CD4-positive, alpha-beta memory T cell (primary cell): ENCODE data around the gene BCL11A. TPM values are rescaled to one million over a fixed set of nuclear protein-coding genes. Genes with fewer than 3 reads are reported as not detected.
A peak's percentile ranks its signal among the peaks of the same experiment; 100 is the strongest.

ENCODE experiments used
- CTCF ChIA-PET: fragments of 350-600 bp; sonication (Branson Sonifier 250); formaldehyde crosslinking; loops from one replicate; lab custom pipeline; 2021; ENCODE audit warnings: inconsistent platforms; ENCODE audit not compliant: partially characterized antibody; lab: Charles Lee
- POLR2A ChIA-PET: fragments of 350-600 bp; sonication (Branson Sonifier 250); formaldehyde crosslinking; loops from one replicate; lab custom pipeline; 2021; ENCODE audit not compliant: partially characterized antibody; lab: Charles Lee
- DNase-seq, 5 donors: peaks; one replicate each; pipeline versions ENCODE4 v3.0.0 to v3.0.0-alpha.2; 2020 to 2022; ENCODE audit warnings: mixed read lengths in 1 of 5
- H3K27ac ChIP-seq: one replicate; pipeline ENCODE4 v1.7.0; 2013; ENCODE audit warnings: low read depth, low read length
- H3K27me3 ChIP-seq: 2 replicates; pipeline ENCODE4 v1.7.0; 2013; ENCODE audit warnings: mild to moderate bottlenecking, low read length, moderate library complexity; ENCODE audit not compliant: insufficient read depth
- H3K36me3 ChIP-seq: 2 replicates; pipeline ENCODE4 v1.7.0; 2013; ENCODE audit warnings: mild to moderate bottlenecking, low read length, moderate library complexity; ENCODE audit not compliant: insufficient read depth
- H3K4me1 ChIP-seq: 2 replicates; pipeline ENCODE4 v1.7.0; 2013; ENCODE audit warnings: mild to moderate bottlenecking, low read length, moderate library complexity; ENCODE audit not compliant: insufficient read depth
- H3K4me3 ChIP-seq, 2 donors: one replicate each; pipeline ENCODE4 v1.7.0; 2013; ENCODE audit warnings: low read length in 2 of 2, mild to moderate bottlenecking in 1 of 2
- H3K9me3 ChIP-seq, 2 donors: one replicate each; pipeline ENCODE4 v1.7.0; 2013; ENCODE audit warnings: low read length in 2 of 2, control low read depth in 1 of 2; ENCODE audit not compliant: control insufficient read depth in 1 of 2
- H3K27ac Mint-ChIP-seq, 7 donors: one replicate each; pipeline ENCODE4 v1.8.0; 2020 to 2021; ENCODE audit warnings: mixed read lengths in 7 of 7, mild to moderate bottlenecking in 6 of 7, inconsistent platforms in 3 of 7, moderate library complexity in 3 of 7
- H3K27me3 Mint-ChIP-seq, 2 donors: one replicate each; pipeline ENCODE4 v1.8.0; 2020 to 2021; ENCODE audit warnings: mixed read lengths in 2 of 2
- H3K36me3 Mint-ChIP-seq, 2 donors: one replicate each; pipeline ENCODE4 v1.8.0; 2020 to 2021; ENCODE audit warnings: mixed read lengths in 2 of 2, inconsistent platforms in 1 of 2, mild to moderate bottlenecking in 1 of 2
- H3K4me1 Mint-ChIP-seq, 4 donors: one replicate each; pipeline ENCODE4 v1.8.0; 2020 to 2021; ENCODE audit warnings: mixed read lengths in 4 of 4, mild to moderate bottlenecking in 1 of 4
- H3K4me3 Mint-ChIP-seq, 8 donors: one replicate each; pipeline ENCODE4 v1.8.0; 2020 to 2021; ENCODE audit warnings: mixed read lengths in 8 of 8, mild to moderate bottlenecking in 7 of 8, moderate library complexity in 6 of 8, inconsistent platforms in 3 of 8
- H3K9me3 Mint-ChIP-seq, 8 donors: one replicate each; pipeline ENCODE4 v1.8.0; 2020 to 2021; ENCODE audit warnings: mixed read lengths in 8 of 8, mild to moderate bottlenecking in 5 of 8, inconsistent platforms in 3 of 8, moderate library complexity in 1 of 8
- intact Hi-C: fragments of 100-400 bp; cut with micrococcal nuclease; formaldehyde crosslinking; loops from one replicate; pipeline ENCODE4 v1.15.1; 2023
- polyA plus RNA-seq, 2 donors: library from polyadenylated mRNA; unstranded; fragments of 300-500 nt; fragmentation: Illumina TruSeq; gene quantifications; one replicate each; pipeline ENCODE4 v1.2.3, GENCODE V29; 2021
- total RNA-seq, 2 experiments: library from RNA; stranded (reverse); gene quantifications; one replicate each; pipeline ENCODE4 v1.2.3, GENCODE V29; 2021

BCL11A gene
- total and polyA plus RNA-seq, 4 experiments from 2014 or later = 0.12 to 1.6 TPM; not detected in 2

- H3K4me1 Mint-ChIP-seq = no peaks in the 10 kb centered on the region
- Histone ChIP-seq H3K27me3 (no peaks in the 10 kb centered on the region), H3K4me3 (no peak overlapping the region), H3K36me3 (no peaks in the 10 kb centered on the region), H3K27ac (no peak overlapping the region), H3K4me1 (no peaks in the 10 kb centered on the region), H3K9me3 (no peaks in the 10 kb centered on the region)
- POLR2A ChIA-PET = no interaction called here
- peaks cover 20 to 25% of the 10 kb centered on the region in 2 donors for H3K27me3 Mint-ChIP-seq
- no peaks in the 10 kb centered on the region for H3K36me3 Mint-ChIP-seq
- H3K4me3 Mint-ChIP-seq = no peak overlapping the region
- CTCF ChIA-PET = no interaction called here
- intact Hi-C loops = no loop called here
- DNase-seq = peak in 1 of 5 donors; percentile 22
- peaks cover 0 to 3% (median 0%) of the 10 kb centered on the region in 8 donors for H3K9me3 Mint-ChIP-seq
- H3K27ac Mint-ChIP-seq = no peak overlapping the region
These were observed 26.8 kb downstream of the BCL11A start for GRCh38 chr2:60526623-60527022.

- no peak overlapping the region for H3K27ac ChIP-seq
- no peaks in the 10 kb centered on the region for H3K4me1 ChIP-seq
- Mint-ChIP-seq H3K4me1 (no peaks in the 10 kb centered on the region), H3K27ac (no peak overlapping the region), H3K27me3 (peaks cover 18 to 25% of the 10 kb centered on the region in 2 donors), H3K36me3 (no peaks in the 10 kb centered on the region), H3K4me3 (no peak overlapping the region), H3K9me3 (peaks cover 0 to 3% (median 0%) of the 10 kb centered on the region in 8 donors)
- no peak for DNase-seq
- H3K36me3 ChIP-seq = no peaks in the 10 kb centered on the region
- no peaks in the 10 kb centered on the region for H3K27me3 ChIP-seq
- no peaks in the 10 kb centered on the region for H3K9me3 ChIP-seq
- no peak overlapping the region for H3K4me3 ChIP-seq
- CTCF ChIA-PET = no interaction called here
- intact Hi-C loops = no loop called here
- POLR2A ChIA-PET = no interaction called here
These were observed 27.6 kb downstream of the BCL11A start for GRCh38 chr2:60525899-60526298.

- H3K4me1 ChIP-seq = no peaks in the 10 kb centered on the region
- H3K4me3 ChIP-seq = no peak overlapping the region
- no peaks in the 10 kb centered on the region for H3K36me3 ChIP-seq
- no peaks in the 10 kb centered on the region for H3K9me3 ChIP-seq
- ChIA-PET CTCF (no interaction called here), POLR2A (no interaction called here)
- DNase-seq = no peak
- Mint-ChIP-seq H3K4me1 (no peaks in the 10 kb centered on the region), H3K27ac (no peak overlapping the region), H3K36me3 (no peaks in the 10 kb centered on the region), H3K27me3 (peaks cover 18 to 22% of the 10 kb centered on the region in 2 donors), H3K4me3 (no peak overlapping the region), H3K9me3 (peaks cover 0 to 3% (median 0%) of the 10 kb centered on the region in 8 donors)
- intact Hi-C loops = no loop called here
- no peaks in the 10 kb centered on the region for H3K27me3 ChIP-seq
- H3K27ac ChIP-seq = no peak overlapping the region
These were observed 28.6 kb downstream of the BCL11A start for GRCh38 chr2:60524874-60525273.

GRCh38 chr2:60523963-60524362 is 29.5 kb downstream of the BCL11A start:
- ChIA-PET CTCF (no interaction called here), POLR2A (no interaction called here)
- no peaks in the 10 kb centered on the region for H3K36me3 ChIP-seq
- Mint-ChIP-seq H3K4me3 (no peak overlapping the region), H3K27me3 (peaks cover 16 to 18% of the 10 kb centered on the region in 2 donors), H3K4me1 (no peaks in the 10 kb centered on the region), H3K36me3 (no peaks in the 10 kb centered on the region), H3K27ac (no peak overlapping the region), H3K9me3 (peaks cover 0 to 1% (median 0%) of the 10 kb centered on the region in 8 donors)
- H3K9me3 ChIP-seq = no peaks in the 10 kb centered on the region
- H3K27me3 ChIP-seq = no peaks in the 10 kb centered on the region
- H3K27ac ChIP-seq = no peak overlapping the region
- H3K4me3 ChIP-seq = no peak overlapping the region
- H3K4me1 ChIP-seq = no peaks in the 10 kb centered on the region
- intact Hi-C loops = no loop called here
- DNase-seq = no peak

GRCh38 chr2:60522462-60522861 is 31.0 kb downstream of the BCL11A start:
- DNase-seq = no peak
- Mint-ChIP-seq H3K36me3 (no peaks in the 10 kb centered on the region), H3K9me3 (no peaks in the 10 kb centered on the region), H3K4me3 (no peak overlapping the region), H3K27me3 (peaks cover 8 to 9% of the 10 kb centered on the region in 2 donors), H3K4me1 (no peaks in the 10 kb centered on the region), H3K27ac (no peak overlapping the region)
- ChIA-PET CTCF (no interaction called here), POLR2A (no interaction called here)
- Histone ChIP-seq H3K36me3 (no peaks in the 10 kb centered on the region), H3K4me1 (no peaks in the 10 kb centered on the region), H3K9me3 (no peaks in the 10 kb centered on the region), H3K27ac (no peak overlapping the region), H3K4me3 (no peak overlapping the region), H3K27me3 (no peaks in the 10 kb centered on the region)
- intact Hi-C loops = no loop called here

GRCh38 chr2:60521626-60522025 is 31.8 kb downstream of the BCL11A start:
- Mint-ChIP-seq H3K4me1 (no peaks in the 10 kb centered on the region), H3K27ac (no peak overlapping the region), H3K36me3 (no peaks in the 10 kb centered on the region), H3K4me3 (no peak overlapping the region), H3K27me3 (peaks cover 4 to 5% of the 10 kb centered on the region in 2 donors), H3K9me3 (no peaks in the 10 kb centered on the region)
- H3K4me1 ChIP-seq = no peaks in the 10 kb centered on the region
- DNase-seq = no peak
- H3K36me3 ChIP-seq = no peaks in the 10 kb centered on the region
- ChIA-PET CTCF (no interaction called here), POLR2A (no interaction called here)
- intact Hi-C loops = no loop called here
- no peak overlapping the region for H3K27ac ChIP-seq
- no peaks in the 10 kb centered on the region for H3K27me3 ChIP-seq
- H3K4me3 ChIP-seq = no peak overlapping the region
- no peaks in the 10 kb centered on the region for H3K9me3 ChIP-seq

GRCh38 chr2:60520917-60521539 is 32.4 kb downstream of the BCL11A start:
- ChIA-PET POLR2A (no interaction called here), CTCF (no interaction called here)
- intact Hi-C loops = no loop called here
- H3K9me3 Mint-ChIP-seq = peaks cover 0 to 3% (median 0%) of the 10 kb centered on the region in 8 donors
- no peaks in the 10 kb centered on the region for H3K36me3 Mint-ChIP-seq
- no peak overlapping the region for H3K4me3 ChIP-seq
- no peaks in the 10 kb centered on the region for H3K4me1 Mint-ChIP-seq
- no peak for DNase-seq
- no peak overlapping the region for H3K27ac ChIP-seq
- H3K4me3 Mint-ChIP-seq = no peak overlapping the region
- H3K27ac Mint-ChIP-seq = no peak overlapping the region
- H3K9me3 ChIP-seq = no peaks in the 10 kb centered on the region
- peaks cover 4 to 5% of the 10 kb centered on the region in 2 donors for H3K27me3 Mint-ChIP-seq
- no peaks in the 10 kb centered on the region for H3K27me3 ChIP-seq
- H3K36me3 ChIP-seq = no peaks in the 10 kb centered on the region
- H3K4me1 ChIP-seq = no peaks in the 10 kb centered on the region
